Measurements from ENCODE around the gene DMRT3.

DMRT3 gene

DNA sequence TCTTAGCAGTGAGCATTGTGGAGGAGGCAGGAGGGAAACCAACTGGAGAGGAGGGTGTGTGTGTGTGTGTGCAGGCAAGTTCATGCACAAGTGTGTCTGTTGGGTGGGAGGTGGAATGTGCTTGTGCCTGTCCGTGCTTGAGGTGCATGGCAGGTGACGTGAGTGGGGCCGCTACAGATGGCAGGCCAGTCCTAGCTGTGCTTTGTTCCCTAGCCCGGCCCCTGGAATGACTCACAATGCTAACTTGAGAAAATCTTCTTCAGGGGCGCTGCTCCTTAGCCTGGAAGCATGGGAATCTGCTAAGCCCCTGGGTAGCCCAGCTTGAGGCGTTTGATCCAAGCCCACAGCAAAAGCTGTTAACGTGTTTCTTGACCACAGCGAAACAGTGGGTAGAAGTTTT, 48.7 kb downstream of the DMRT3 start:
- H3K27me3 ChIP-seq (replicated peaks; ENCODE audit: control insufficient read depth, insufficient read depth, low read length) = peaks cover 1% of the 10 kb centered on the region
- no peak for DNase-seq (ENCODE audit: extremely low read depth, insufficient read length)
- no peaks in the 10 kb centered on the region for H3K36me3 ChIP-seq (ENCODE audit: control insufficient read depth, insufficient read depth, low read length)
- no peak overlapping the region for H3K4me3 ChIP-seq (replicated peaks; ENCODE audit: low read depth, low read length)
- TF ChIP-seq, protein P1, sequence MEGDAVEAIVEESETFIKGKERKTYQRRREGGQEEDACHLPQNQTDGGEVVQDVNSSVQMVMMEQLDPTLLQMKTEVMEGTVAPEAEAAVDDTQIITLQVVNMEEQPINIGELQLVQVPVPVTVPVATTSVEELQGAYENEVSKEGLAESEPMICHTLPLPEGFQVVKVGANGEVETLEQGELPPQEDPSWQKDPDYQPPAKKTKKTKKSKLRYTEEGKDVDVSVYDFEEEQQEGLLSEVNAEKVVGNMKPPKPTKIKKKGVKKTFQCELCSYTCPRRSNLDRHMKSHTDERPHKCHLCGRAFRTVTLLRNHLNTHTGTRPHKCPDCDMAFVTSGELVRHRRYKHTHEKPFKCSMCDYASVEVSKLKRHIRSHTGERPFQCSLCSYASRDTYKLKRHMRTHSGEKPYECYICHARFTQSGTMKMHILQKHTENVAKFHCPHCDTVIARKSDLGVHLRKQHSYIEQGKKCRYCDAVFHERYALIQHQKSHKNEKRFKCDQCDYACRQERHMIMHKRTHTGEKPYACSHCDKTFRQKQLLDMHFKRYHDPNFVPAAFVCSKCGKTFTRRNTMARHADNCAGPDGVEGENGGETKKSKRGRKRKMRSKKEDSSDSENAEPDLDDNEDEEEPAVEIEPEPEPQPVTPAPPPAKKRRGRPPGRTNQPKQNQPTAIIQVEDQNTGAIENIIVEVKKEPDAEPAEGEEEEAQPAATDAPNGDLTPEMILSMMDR (IDR thresholded peaks at IDR 0.05; ENCODE audit: insufficient read depth, low read length, poor library complexity, severe bottlenecking) = no peak

DNA sequence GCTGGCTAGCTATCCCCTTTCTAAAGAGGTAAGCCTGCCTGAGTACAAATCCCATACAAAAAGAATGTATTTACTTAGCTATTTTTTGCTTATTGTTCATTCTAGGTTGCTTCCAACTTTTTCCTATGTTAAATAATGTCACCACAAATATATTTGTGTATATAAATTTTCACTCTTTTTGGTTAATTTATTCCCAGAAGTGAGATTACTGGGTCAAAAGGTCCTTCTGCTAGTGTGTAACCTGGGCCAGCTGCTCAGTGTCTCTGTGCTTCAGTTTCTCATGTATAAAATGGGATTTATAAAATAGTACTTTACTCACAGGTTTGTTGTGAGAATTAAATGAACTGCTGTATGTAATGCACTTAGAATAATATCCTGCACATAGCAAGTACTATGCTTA, 49.8 kb downstream of the DMRT3 start:
- no peak overlapping the region for H3K4me3 ChIP-seq (replicated peaks; ENCODE audit: low read depth, low read length)
- TF ChIP-seq, protein P1 (IDR thresholded peaks at IDR 0.05; ENCODE audit: insufficient read depth, low read length, poor library complexity, severe bottlenecking) = no peak
- no peak for DNase-seq (ENCODE audit: extremely low read depth, insufficient read length)

DNA sequence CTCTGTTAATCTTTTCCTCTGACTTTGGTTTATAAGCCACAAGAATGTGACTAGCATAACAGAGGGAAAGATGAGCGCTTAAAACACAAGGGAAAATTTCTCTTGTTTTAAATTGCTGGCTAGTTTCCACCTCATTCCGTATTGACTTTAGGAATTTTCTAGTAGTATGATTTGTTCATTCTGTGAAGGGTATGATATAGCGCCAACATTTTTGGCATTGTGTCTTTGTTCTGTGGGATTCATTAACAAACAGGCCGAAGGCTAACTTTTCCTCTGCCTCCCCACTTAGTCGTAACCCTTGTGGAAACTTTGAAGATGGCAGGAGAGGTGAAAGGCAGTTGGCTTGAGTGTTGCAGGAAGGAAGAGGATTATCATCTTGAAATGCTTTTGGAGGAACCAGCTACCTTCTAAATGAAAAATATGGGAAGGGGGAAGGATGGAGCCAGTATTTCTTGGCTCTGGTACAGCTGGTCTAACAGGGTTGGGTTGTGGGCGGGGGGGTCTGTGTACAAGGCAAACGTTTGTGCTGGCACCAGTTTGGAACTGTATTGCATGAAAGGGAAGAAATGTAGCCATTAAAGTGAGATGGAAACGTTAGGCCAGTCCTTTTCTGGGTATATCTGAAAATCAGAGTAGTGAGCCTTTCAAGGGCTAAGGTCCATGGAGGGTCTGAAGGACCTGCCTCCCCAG, 52.2 kb downstream of the DMRT3 start:
- TF ChIP-seq, protein P1 (IDR thresholded peaks at IDR 0.05; ENCODE audit: insufficient read depth, low read length, poor library complexity, severe bottlenecking) = no peak
- H3K27me3 ChIP-seq (replicated peaks; ENCODE audit: control insufficient read depth, insufficient read depth, low read length) = no peaks in the 10 kb centered on the region; the same call in 1 of the 2 replicates
- no peaks in the 10 kb centered on the region for H3K36me3 ChIP-seq (ENCODE audit: control insufficient read depth, insufficient read depth, low read length)
- DNase-seq (ENCODE audit: extremely low read depth, insufficient read length) = no peak
- no peak overlapping the region for H3K4me3 ChIP-seq (replicated peaks; ENCODE audit: low read depth, low read length)

More for the DNA sequence above, 49.8 kb downstream of the DMRT3 start:
- Histone ChIP-seq H3K27me3 (replicated peaks; ENCODE audit: control insufficient read depth, insufficient read depth, low read length) (no peaks in the 10 kb centered on the region; the same call in 1 of the 2 replicates), H3K36me3 (ENCODE audit: control insufficient read depth, insufficient read depth, low read length) (no peaks in the 10 kb centered on the region)

DNA sequence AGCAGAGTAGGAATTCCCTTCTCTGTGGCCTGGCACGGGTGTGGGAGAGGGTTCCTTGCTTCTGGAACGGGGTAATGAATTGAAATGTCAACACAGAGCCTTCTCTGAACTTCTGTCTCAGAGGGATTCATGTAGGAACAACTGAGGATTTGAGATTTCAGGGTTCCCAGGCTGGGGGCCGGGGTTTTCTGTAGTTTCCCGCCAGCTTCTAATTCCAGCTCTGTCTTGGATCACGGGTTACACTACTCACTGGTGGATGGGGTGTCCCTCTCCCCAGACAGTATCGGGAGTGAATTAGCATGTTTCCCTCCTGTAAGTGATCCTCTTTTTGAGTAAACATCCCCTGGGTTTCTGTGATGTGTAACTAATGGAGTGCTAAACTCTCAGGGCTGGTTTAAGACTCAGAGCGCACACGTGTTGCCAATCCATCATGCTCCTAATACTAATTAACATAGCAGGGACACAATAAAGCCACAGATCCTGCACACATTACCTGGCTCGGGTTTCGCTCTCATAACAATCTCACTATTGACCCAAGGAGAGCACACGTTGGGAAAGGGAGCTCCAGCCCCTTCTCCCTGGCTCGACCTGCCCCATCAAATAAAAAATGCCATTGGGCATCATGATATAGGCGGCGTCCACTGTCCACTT, 55.6 kb downstream of the DMRT3 start:
- TF ChIP-seq, protein P1 (IDR thresholded peaks at IDR 0.05; ENCODE audit: insufficient read depth, low read length, poor library complexity, severe bottlenecking) = no peak
- Histone ChIP-seq H3K36me3 (ENCODE audit: control insufficient read depth, insufficient read depth, low read length) (no peaks in the 10 kb centered on the region), H3K4me3 (replicated peaks; ENCODE audit: low read depth, low read length) (no peak overlapping the region), H3K27me3 (replicated peaks; ENCODE audit: control insufficient read depth, insufficient read depth, low read length) (no peaks in the 10 kb centered on the region)
- no peak for DNase-seq (ENCODE audit: extremely low read depth, insufficient read length)

DNA sequence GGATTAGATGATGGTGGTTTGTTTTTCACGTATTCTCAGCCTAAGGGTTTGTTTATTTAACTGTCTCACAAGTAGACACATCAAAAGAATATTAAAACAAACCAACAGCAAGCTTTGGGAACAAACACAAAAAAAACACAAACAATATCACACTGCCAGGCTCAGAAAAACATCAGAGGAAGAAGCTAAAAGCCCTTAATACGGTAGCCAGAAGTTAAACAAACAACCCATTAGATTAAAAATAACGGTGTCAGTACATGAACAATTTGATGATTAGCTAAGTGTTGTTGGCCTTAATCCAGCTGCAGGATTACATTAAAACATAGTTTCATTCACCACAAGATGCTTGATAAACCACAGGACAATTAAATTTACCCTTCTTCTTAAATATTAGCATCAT, 57.8 kb downstream of the DMRT3 start:
- Histone ChIP-seq H3K36me3 (ENCODE audit: control insufficient read depth, insufficient read depth, low read length) (no peaks in the 10 kb centered on the region), H3K27me3 (replicated peaks; ENCODE audit: control insufficient read depth, insufficient read depth, low read length) (no peaks in the 10 kb centered on the region), H3K4me3 (replicated peaks; ENCODE audit: low read depth, low read length) (no peak overlapping the region)
- DNase-seq (ENCODE audit: extremely low read depth, insufficient read length) = no peak
- TF ChIP-seq, protein P1 (IDR thresholded peaks at IDR 0.05; ENCODE audit: insufficient read depth, low read length, poor library complexity, severe bottlenecking) = no peak

All from GM06990 (cell line).